ENCODE results near the gene SLC27A5.

- TF ChIP-seq, protein P1, sequence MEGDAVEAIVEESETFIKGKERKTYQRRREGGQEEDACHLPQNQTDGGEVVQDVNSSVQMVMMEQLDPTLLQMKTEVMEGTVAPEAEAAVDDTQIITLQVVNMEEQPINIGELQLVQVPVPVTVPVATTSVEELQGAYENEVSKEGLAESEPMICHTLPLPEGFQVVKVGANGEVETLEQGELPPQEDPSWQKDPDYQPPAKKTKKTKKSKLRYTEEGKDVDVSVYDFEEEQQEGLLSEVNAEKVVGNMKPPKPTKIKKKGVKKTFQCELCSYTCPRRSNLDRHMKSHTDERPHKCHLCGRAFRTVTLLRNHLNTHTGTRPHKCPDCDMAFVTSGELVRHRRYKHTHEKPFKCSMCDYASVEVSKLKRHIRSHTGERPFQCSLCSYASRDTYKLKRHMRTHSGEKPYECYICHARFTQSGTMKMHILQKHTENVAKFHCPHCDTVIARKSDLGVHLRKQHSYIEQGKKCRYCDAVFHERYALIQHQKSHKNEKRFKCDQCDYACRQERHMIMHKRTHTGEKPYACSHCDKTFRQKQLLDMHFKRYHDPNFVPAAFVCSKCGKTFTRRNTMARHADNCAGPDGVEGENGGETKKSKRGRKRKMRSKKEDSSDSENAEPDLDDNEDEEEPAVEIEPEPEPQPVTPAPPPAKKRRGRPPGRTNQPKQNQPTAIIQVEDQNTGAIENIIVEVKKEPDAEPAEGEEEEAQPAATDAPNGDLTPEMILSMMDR (conservative IDR thresholded peaks at IDR 0.05 in 1 of 2, IDR thresholded peaks at IDR 0.05 in 1 of 2; ENCODE audit: extremely low read depth in 1 of 2, insufficient read depth in 1 of 2, low read depth in 1 of 2, low read length in 2 of 2), result no peak
- TF ChIP-seq EZH2 (IDR thresholded peaks at IDR 0.05; ENCODE audit: borderline replicate concordance, low read length), result no peak
Observed at GRCh38 chr19:58498316-58499020, 13.3 kb downstream of the SLC27A5 start.

All from mammary epithelial cell (primary cell).